IPS DF 6.9 (cell line): ENCODE data around the gene DGKA.

Experiments
- DNase-seq: peaks from one replicate; pipeline ENCODE4 v3.0.0-alpha.2; 2013; ENCODE audit warnings: low read depth, low spot score
- H3K27ac ChIP-seq: one replicate; pipeline ENCODE4 v1.5.1; 2013; ENCODE audit warnings: low read length, control low read depth
- H3K27me3 ChIP-seq: 2 replicates; pipeline ENCODE4 v1.6.1; 2013; ENCODE audit warnings: mild to moderate bottlenecking, low read length; ENCODE audit not compliant: control insufficient read depth, insufficient read depth
- H3K36me3 ChIP-seq: 2 replicates; pipeline ENCODE4 v1.6.1; 2013; ENCODE audit warnings: low read length; ENCODE audit not compliant: control insufficient read depth, insufficient read depth
- H3K4me1 ChIP-seq: 2 replicates; pipeline ENCODE4 v1.6.1; 2013; ENCODE audit warnings: low read length; ENCODE audit not compliant: control insufficient read depth, insufficient read depth
- H3K4me3 ChIP-seq: 2 replicates; pipeline ENCODE4 v1.5.1; 2013; ENCODE audit warnings: mild to moderate bottlenecking, low read length
- H3K9me3 ChIP-seq: 2 replicates; pipeline ENCODE4 v1.6.1; 2013; ENCODE audit warnings: low read length, inconsistent platforms; ENCODE audit not compliant: control insufficient read depth, insufficient read depth
- WGBS: extraction: QIAGEN DNeasy Blood & Tissue Kit; methylation state at CpG from one replicate; pipeline ENCODE4 v1.1.7; 2013; ENCODE audit warnings: mixed read lengths, missing lambda C conversion rate; ENCODE audit not compliant: insufficient read length, insufficient coverage; 5-methylcytosine and 5-hydroxymethylcytosine counted together

Gene DGKA

GRCh38 chr12:55930771-55931316 lies at the start of gene DGKA:
TSS of gene DGKA (plus strand) at chr12:55931162. CDS start at chr12:55936504, 5,342 bp downstream.
- H3K4me1 ChIP-seq = peaks cover 5% of the 10 kb centered on the region
- H3K36me3 ChIP-seq = no peaks in the 10 kb centered on the region
- H3K9me3 ChIP-seq = no peaks in the 10 kb centered on the region

GRCh38 chr12:55885113-55885512 lies 45.8 kb upstream of the DGKA start:
- no peaks in the 10 kb centered on the region for H3K36me3 ChIP-seq
- no peaks in the 10 kb centered on the region for H3K27me3 ChIP-seq
- DNase-seq = no peak
- no peaks in the 10 kb centered on the region for H3K9me3 ChIP-seq
- H3K4me3 ChIP-seq = no peak overlapping the region
- no peak overlapping the region for H3K27ac ChIP-seq
- no peaks in the 10 kb centered on the region for H3K4me1 ChIP-seq
- no CpG with 5 or more reads among the region's 1 CpG for WGBS

More at GRCh38 chr12:55930771-55931316, at the start of gene DGKA:
- no peak for DNase-seq
- no CpG with 5 or more reads among the region's 3 CpGs for WGBS
- peak within 1 kb of the TSS; percentile 66; the same call in 1 of the 2 replicates for H3K4me3 ChIP-seq
- no peak within 1 kb of the TSS for H3K27ac ChIP-seq
- no peaks in the 10 kb centered on the region for H3K27me3 ChIP-seq

- WGBS = no CpG with 5 or more reads among the region's 4 CpGs
- no peaks in the 10 kb centered on the region for H3K9me3 ChIP-seq
- H3K4me1 ChIP-seq = no peaks in the 10 kb centered on the region
- no peak overlapping the region for H3K27ac ChIP-seq
- no peak for DNase-seq
- no peaks in the 10 kb centered on the region for H3K27me3 ChIP-seq
- H3K4me3 ChIP-seq = no peak overlapping the region
- H3K36me3 ChIP-seq = no peaks in the 10 kb centered on the region
Observed at GRCh38 chr12:55891310-55891709, 39.7 kb upstream of the DGKA start.

- DNase-seq = no peak
- no peak overlapping the region for H3K4me3 ChIP-seq
- no CpG with 5 or more reads among the region's 1 CpG for WGBS
- H3K27me3 ChIP-seq = no peaks in the 10 kb centered on the region
- H3K9me3 ChIP-seq = no peaks in the 10 kb centered on the region
- H3K36me3 ChIP-seq = no peaks in the 10 kb centered on the region
- no peaks in the 10 kb centered on the region for H3K4me1 ChIP-seq
- H3K27ac ChIP-seq = no peak overlapping the region
Observed at GRCh38 chr12:55893723-55894122, 37.2 kb upstream of the DGKA start.

- Histone ChIP-seq H3K4me1 (no peaks in the 10 kb centered on the region), H3K4me3 (no peak overlapping the region), H3K27ac (no peak overlapping the region), H3K36me3 (peaks cover 11% of the 10 kb centered on the region), H3K27me3 (no peaks in the 10 kb centered on the region), H3K9me3 (no peaks in the 10 kb centered on the region)
- no peak for DNase-seq
- WGBS = no CpG with 5 or more reads among the region's 2 CpGs
Observed at GRCh38 chr12:55899082-55899481, 31.9 kb upstream of the DGKA start.

GRCh38 chr12:55901881-55902490 lies 29.0 kb upstream of the DGKA start:
- Histone ChIP-seq H3K27me3 (no peaks in the 10 kb centered on the region), H3K27ac (no peak overlapping the region), H3K36me3 (peaks cover 11% of the 10 kb centered on the region), H3K9me3 (no peaks in the 10 kb centered on the region), H3K4me1 (no peaks in the 10 kb centered on the region), H3K4me3 (no peak overlapping the region)
- DNase-seq = no peak
- WGBS = no CpG with 5 or more reads among the region's 7 CpGs

- Histone ChIP-seq H3K27me3 (no peaks in the 10 kb centered on the region), H3K4me1 (no peaks in the 10 kb centered on the region), H3K27ac (no peak overlapping the region), H3K9me3 (no peaks in the 10 kb centered on the region), H3K36me3 (peaks cover 11% of the 10 kb centered on the region), H3K4me3 (no peak overlapping the region)
- no peak for DNase-seq
- WGBS = no CpG with 5 or more reads among the region's 1 CpG
Observed at GRCh38 chr12:55906056-55906455, 24.9 kb upstream of the DGKA start.

GRCh38 chr12:55908726-55909512 lies 22.0 kb upstream of the DGKA start:
- Histone ChIP-seq H3K4me3 (no peak overlapping the region), H3K9me3 (no peaks in the 10 kb centered on the region), H3K27ac (no peak overlapping the region), H3K36me3 (no peaks in the 10 kb centered on the region), H3K27me3 (no peaks in the 10 kb centered on the region), H3K4me1 (no peaks in the 10 kb centered on the region)
- DNase-seq = no peak
- no CpG with 5 or more reads among the region's 8 CpGs for WGBS

GRCh38 chr12:55909513-55909884 lies 21.5 kb upstream of the DGKA start:
- no peak for DNase-seq
- H3K36me3 ChIP-seq = no peaks in the 10 kb centered on the region
- H3K27me3 ChIP-seq = no peaks in the 10 kb centered on the region
- no peak overlapping the region for H3K4me3 ChIP-seq
- H3K9me3 ChIP-seq = no peaks in the 10 kb centered on the region
- H3K27ac ChIP-seq = no peak overlapping the region
- no CpG with 5 or more reads among the region's 2 CpGs for WGBS
- no peaks in the 10 kb centered on the region for H3K4me1 ChIP-seq

GRCh38 chr12:55912908-55913307 lies 18.1 kb upstream of the DGKA start:
- no peaks in the 10 kb centered on the region for H3K27me3 ChIP-seq
- H3K9me3 ChIP-seq = no peaks in the 10 kb centered on the region
- H3K36me3 ChIP-seq = no peaks in the 10 kb centered on the region
- H3K27ac ChIP-seq = no peak overlapping the region
- no CpG with 5 or more reads among the region's 4 CpGs for WGBS
- no peak overlapping the region for H3K4me3 ChIP-seq
- DNase-seq = no peak
- no peaks in the 10 kb centered on the region for H3K4me1 ChIP-seq
